Keratinocyte (primary cell): ENCODE measurements around the gene SPOCK1. TPM values are rescaled to one million over a fixed set of nuclear protein-coding genes. Genes with fewer than 3 reads are reported as not detected.

Experiments used
- DNase-seq: peaks from one replicate; pipeline ENCODE4 v3.0.0-alpha.2; 2011; ENCODE audit warnings: low read depth, missing footprints, low spot score
- FAIRE-seq: peaks from 2 replicates; lab custom pipeline; 2011; peaks lifted over from hg19 to GRCh38; lab: Jason Lieb, UNC
- H2AFZ ChIP-seq: 2 replicates; pipeline ENCODE4 v1.6.0; 2012; ENCODE audit warnings: low read length, control low read depth, inconsistent platforms; ENCODE audit not compliant: control insufficient read depth
- H3K27ac ChIP-seq: 2 replicates; pipeline ENCODE4 v1.5.1; 2011; ENCODE audit warnings: low read length; ENCODE audit not compliant: control insufficient read depth, insufficient read depth
- H3K27me3 ChIP-seq: 3 replicates; pipeline ENCODE4 v1.6.0; 2011; ENCODE audit warnings: low read length; ENCODE audit not compliant: control insufficient read depth, insufficient read depth; ENCODE audit errors: extremely low read depth
- H3K36me3 ChIP-seq, 2 experiments: 2 replicates in 1 of 2; 3 replicates in 1 of 2; pipeline ENCODE4 v1.5.1; 2011; ENCODE audit warnings: low read length in 2 of 2, mild to moderate bottlenecking in 1 of 2; ENCODE audit not compliant: control insufficient read depth in 2 of 2, insufficient read depth in 2 of 2; ENCODE audit errors: extremely low read depth in 1 of 2
- H3K4me1 ChIP-seq: 3 replicates; pipeline ENCODE4 v1.5.1; 2011; ENCODE audit warnings: low read length; ENCODE audit not compliant: control insufficient read depth, insufficient read depth; ENCODE audit errors: extremely low read depth
- H3K4me2 ChIP-seq: 3 replicates; pipeline ENCODE4 v1.6.0; 2011; ENCODE audit warnings: low read depth, low read length; ENCODE audit not compliant: control insufficient read depth, insufficient read depth; ENCODE audit errors: extremely low read depth
- H3K4me3 ChIP-seq, 3 experiments: fragments of 200-600 bp in 1 of 3; sonication (generic) in 1 of 3; 2 replicates in 2 of 3; 3 replicates in 1 of 3; pipeline ENCODE4 v1.5.1; 2011 to 2016; ENCODE audit warnings: low read length in 3 of 3, mild to moderate bottlenecking in 3 of 3, control low read depth in 2 of 3, inconsistent platforms in 1 of 3, low read depth in 1 of 3, mixed read lengths in 1 of 3, mixed run types in 1 of 3, moderate library complexity in 1 of 3; ENCODE audit not compliant: control insufficient read depth in 2 of 3, insufficient read depth in 2 of 3; ENCODE audit errors: extremely low read depth in 1 of 3
- H3K79me2 ChIP-seq: 2 replicates; pipeline ENCODE4 v1.6.0; 2012; ENCODE audit warnings: low read length; ENCODE audit not compliant: control insufficient read depth, insufficient read depth
- H3K9ac ChIP-seq: 3 replicates; pipeline ENCODE4 v1.6.0; 2011; ENCODE audit warnings: low read length; ENCODE audit not compliant: control insufficient read depth, insufficient read depth; ENCODE audit errors: extremely low read depth
- H3K9me1 ChIP-seq: 3 replicates; pipeline ENCODE4 v1.6.0; 2011; ENCODE audit warnings: low read length; ENCODE audit not compliant: control insufficient read depth, insufficient read depth; ENCODE audit errors: extremely low read depth
- H3K9me3 ChIP-seq: 2 replicates; pipeline ENCODE4 v1.5.1; 2012; ENCODE audit warnings: low read depth, low read length; ENCODE audit not compliant: control insufficient read depth
- H4K20me1 ChIP-seq: 3 replicates; pipeline ENCODE4 v1.6.0; 2011; ENCODE audit warnings: low read length; ENCODE audit not compliant: control insufficient read depth, insufficient read depth; ENCODE audit errors: extremely low read depth
- EZH2 ChIP-seq: IDR thresholded peaks from one replicate; pipeline ENCODE4 v1.6.1; 2012; ENCODE audit warnings: inconsistent platforms, mild to moderate bottlenecking, low read length, moderate library complexity
- dilution Hi-C: fragments of 300-500 bp; cut with MboI; formaldehyde crosslinking; loops from one replicate; pipeline ENCODE4 v1.7.0; 2020; ENCODE audit warnings: low sequenced_read_pairs; ENCODE audit not compliant: extremely low pct_ligation_motif_present
- polyA plus RNA-seq, 5 experiments: library from polyadenylated mRNA; depleted of rRNA in 3 of 5; stranded (reverse) in 3 of 5; stranded (forward) in 1 of 5; unstranded in 1 of 5; fragments of >200 nt; gene quantifications; 1 replicate in 1 of 5; 2 replicates in 3 of 5; 3 replicates in 1 of 5; pipeline versions ENCODE4 v1.2.1 to v1.2.3, GENCODE V29; 2011 to 2012; ENCODE audit warnings: missing spikeins in 2 of 5, low read depth in 1 of 5, low replicate concordance in 1 of 5
- TF ChIP-seq, protein P1 (sequence below), 3 experiments: IDR thresholded peaks in 1 of 3; conservative IDR thresholded peaks in 1 of 3; optimal IDR thresholded peaks in 1 of 3; 2 replicates in 2 of 3; 3 replicates in 1 of 3; pipeline versions ENCODE3 to v1.5.1; 2011; ENCODE audit warnings: low read length in 3 of 3, mild to moderate bottlenecking in 3 of 3, moderate library complexity in 2 of 3, control low read depth in 1 of 3, inconsistent platforms in 1 of 3; ENCODE audit not compliant: insufficient read depth in 2 of 3; ENCODE audit errors: extremely low read depth in 1 of 3

Gene SPOCK1
- polyA plus RNA-seq, 1 donor (not counting 4 experiments of a cell fraction or from before 2014, with no cell fraction given), result 5.5 TPM

DNA sequence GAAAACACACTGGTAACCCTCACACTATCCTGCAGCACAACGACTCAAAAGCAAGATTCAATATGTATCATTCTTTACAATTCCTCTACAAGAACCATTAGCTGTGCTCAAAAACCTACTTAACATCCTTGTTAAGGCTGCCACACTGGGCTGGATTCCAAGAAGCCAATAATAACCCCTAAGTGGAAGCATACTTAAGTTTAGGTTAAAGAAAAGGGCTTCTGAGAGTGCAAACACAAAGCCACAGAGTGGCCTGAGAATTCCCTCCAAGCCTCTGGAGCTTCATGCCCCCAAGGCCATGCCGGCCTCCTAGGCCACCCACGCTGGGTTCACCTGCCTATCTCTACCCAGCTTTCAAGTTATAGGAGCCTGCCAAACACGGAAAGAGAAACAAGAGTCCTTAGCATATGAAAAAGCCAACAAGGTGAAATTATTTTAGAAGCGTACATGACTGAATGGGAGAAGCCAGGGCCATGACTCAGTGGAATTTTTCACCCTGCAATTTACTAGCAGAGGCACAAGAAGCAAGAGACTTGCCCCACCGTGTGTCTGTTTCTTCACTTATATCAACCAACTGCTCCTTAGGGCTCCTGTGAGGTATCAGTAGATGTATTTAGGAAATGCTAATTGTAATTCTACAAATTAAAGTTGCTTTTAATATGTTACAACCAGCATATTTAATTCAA lies 293.0 kb downstream of the SPOCK1 start:
- Histone ChIP-seq H3K27ac (peak overlapping the region; percentile 42), H4K20me1 (no peaks in the 10 kb centered on the region), H3K9me3 (no peaks in the 10 kb centered on the region), H3K4me2 (peak overlapping the region; percentile 20), H3K4me3 (no peak overlapping the region), H3K9me1 (no peaks in the 10 kb centered on the region), H3K27me3 (no peaks in the 10 kb centered on the region), H2AFZ (peak overlapping the region; percentile 35), H3K9ac (no peak overlapping the region), H3K36me3 (no peaks in the 10 kb centered on the region), H3K4me1 (peaks cover 20% of the 10 kb centered on the region), H3K79me2 (no peaks in the 10 kb centered on the region)
- no peak for DNase-seq
- dilution Hi-C loops, result no loop called here
- FAIRE-seq, result peak; percentile 53
- TF ChIP-seq EZH2, result no peak
- TF ChIP-seq, protein P1, sequence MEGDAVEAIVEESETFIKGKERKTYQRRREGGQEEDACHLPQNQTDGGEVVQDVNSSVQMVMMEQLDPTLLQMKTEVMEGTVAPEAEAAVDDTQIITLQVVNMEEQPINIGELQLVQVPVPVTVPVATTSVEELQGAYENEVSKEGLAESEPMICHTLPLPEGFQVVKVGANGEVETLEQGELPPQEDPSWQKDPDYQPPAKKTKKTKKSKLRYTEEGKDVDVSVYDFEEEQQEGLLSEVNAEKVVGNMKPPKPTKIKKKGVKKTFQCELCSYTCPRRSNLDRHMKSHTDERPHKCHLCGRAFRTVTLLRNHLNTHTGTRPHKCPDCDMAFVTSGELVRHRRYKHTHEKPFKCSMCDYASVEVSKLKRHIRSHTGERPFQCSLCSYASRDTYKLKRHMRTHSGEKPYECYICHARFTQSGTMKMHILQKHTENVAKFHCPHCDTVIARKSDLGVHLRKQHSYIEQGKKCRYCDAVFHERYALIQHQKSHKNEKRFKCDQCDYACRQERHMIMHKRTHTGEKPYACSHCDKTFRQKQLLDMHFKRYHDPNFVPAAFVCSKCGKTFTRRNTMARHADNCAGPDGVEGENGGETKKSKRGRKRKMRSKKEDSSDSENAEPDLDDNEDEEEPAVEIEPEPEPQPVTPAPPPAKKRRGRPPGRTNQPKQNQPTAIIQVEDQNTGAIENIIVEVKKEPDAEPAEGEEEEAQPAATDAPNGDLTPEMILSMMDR (optimal IDR thresholded peaks at IDR 0.05 in 1 of 3, IDR thresholded peaks at IDR 0.05 in 1 of 3, conservative IDR thresholded peaks at IDR 0.05 in 1 of 3; ENCODE audit: extremely low read depth in 1 of 3, insufficient read depth in 2 of 3, low read length in 3 of 3), result peak in 1 of 3 experiments; percentile 39

DNA sequence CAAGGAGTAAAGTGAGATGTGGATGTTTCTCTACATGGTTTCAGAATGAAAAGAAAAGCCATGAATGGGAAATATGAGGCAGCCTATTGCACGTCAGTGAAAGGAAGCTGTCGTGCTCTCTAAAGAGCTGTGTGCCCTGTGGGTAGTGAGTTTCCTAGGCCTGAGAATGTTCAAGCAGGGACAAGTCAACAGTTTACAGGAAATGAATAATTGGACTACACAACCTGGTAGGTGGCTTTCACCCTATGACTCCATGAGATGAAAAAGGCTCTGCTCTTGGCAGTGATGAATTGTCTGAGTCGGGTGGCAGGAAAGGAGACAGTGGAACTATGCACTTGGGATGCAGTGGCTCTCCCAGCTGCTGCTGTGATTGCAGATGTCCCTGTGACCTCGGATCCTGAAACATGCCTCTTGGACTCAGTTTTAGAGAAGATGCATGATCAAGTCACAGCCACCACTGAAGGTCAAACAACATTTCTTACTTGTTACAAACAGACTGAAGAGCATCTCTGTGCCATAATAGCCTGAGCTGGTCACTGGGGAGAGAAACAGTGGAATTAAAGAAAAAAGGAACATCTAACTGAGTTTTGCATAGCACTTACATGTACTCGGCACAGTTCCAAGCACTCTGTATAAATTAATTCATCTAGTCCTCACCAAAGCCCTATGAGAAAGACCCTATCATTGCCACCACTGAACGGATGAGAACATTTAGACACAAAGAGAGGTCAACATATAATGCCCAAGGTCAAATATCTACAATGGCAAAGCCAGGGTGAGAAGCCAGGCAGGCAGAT lies 293.7 kb downstream of the SPOCK1 start:
- no peaks in the 10 kb centered on the region for H3K9me1 ChIP-seq
- H4K20me1 ChIP-seq, result no peaks in the 10 kb centered on the region
- H3K9me3 ChIP-seq, result no peaks in the 10 kb centered on the region
- H3K4me2 ChIP-seq, result peak overlapping the region; percentile 49
- no peak overlapping the region for H3K9ac ChIP-seq
- peaks cover 20% of the 10 kb centered on the region for H3K4me1 ChIP-seq
- no peak for DNase-seq
- H2AFZ ChIP-seq, result peak overlapping the region; percentile 35
- TF ChIP-seq, protein P1 (optimal IDR thresholded peaks at IDR 0.05 in 1 of 3, IDR thresholded peaks at IDR 0.05 in 1 of 3, conservative IDR thresholded peaks at IDR 0.05 in 1 of 3; ENCODE audit: extremely low read depth in 1 of 3, insufficient read depth in 2 of 3, low read length in 3 of 3), result no peak
- TF ChIP-seq EZH2, result no peak
- no peaks in the 10 kb centered on the region for H3K27me3 ChIP-seq
- H3K36me3 ChIP-seq, result no peaks in the 10 kb centered on the region
- FAIRE-seq, result peak; percentile 86
- no peak overlapping the region for H3K4me3 ChIP-seq
- H3K79me2 ChIP-seq, result no peaks in the 10 kb centered on the region
- dilution Hi-C loops, result no loop called here
- H3K27ac ChIP-seq, result peak overlapping the region; percentile 42
